H9 (cell line): ENCODE results near the gene GNAI2. TPM values are rescaled to one million over a fixed set of nuclear protein-coding genes. Genes with fewer than 3 reads are reported as not detected.
A peak's percentile ranks its signal among the peaks of the same experiment; 100 is the strongest.

ENCODE experiments used
- DNase-seq: peaks from one replicate; pipeline ENCODE4 v3.0.0-alpha.2; 2017
- H2AFZ ChIP-seq: one replicate; pipeline ENCODE4 v1.6.1; 2013; ENCODE audit warnings: mild to moderate bottlenecking, low read length, control low read depth, moderate library complexity
- H2AK5ac ChIP-seq: 2 replicates; pipeline ENCODE4 v1.6.1; 2013; ENCODE audit warnings: low read length, control low read depth, mixed read lengths; ENCODE audit not compliant: insufficient read length
- H2BK120ac ChIP-seq: one replicate; pipeline ENCODE4 v1.6.1; 2013; ENCODE audit warnings: low read depth, mild to moderate bottlenecking, low read length, control low read depth, inconsistent platforms; ENCODE audit not compliant: poor library complexity, severe bottlenecking
- H2BK12ac ChIP-seq: 2 replicates; pipeline ENCODE4 v1.6.1; 2013; ENCODE audit warnings: low read length, control low read depth, mixed read lengths, low read depth; ENCODE audit not compliant: insufficient read length
- H2BK15ac ChIP-seq: 2 replicates; pipeline ENCODE4 v1.6.1; 2013; ENCODE audit warnings: low read depth, low read length, control low read depth
- H2BK20ac ChIP-seq: one replicate; pipeline ENCODE4 v1.6.1; 2013; ENCODE audit warnings: low read depth, mild to moderate bottlenecking, low read length, control low read depth, inconsistent platforms; ENCODE audit not compliant: poor library complexity, severe bottlenecking
- H2BK5ac ChIP-seq: 2 replicates; pipeline ENCODE4 v1.6.1; 2013; ENCODE audit warnings: low read length, control low read depth, mixed read lengths; ENCODE audit not compliant: insufficient read length
- H3K14ac ChIP-seq: 2 replicates; pipeline ENCODE4 v1.6.1; 2013; ENCODE audit warnings: low read length, control low read depth; ENCODE audit not compliant: insufficient read depth
- H3K18ac ChIP-seq: 2 replicates; pipeline ENCODE4 v1.6.1; 2013; ENCODE audit warnings: low read depth, mild to moderate bottlenecking, mixed read lengths, low read length, control low read depth; ENCODE audit not compliant: insufficient read length
- H3K23ac ChIP-seq: 2 replicates; pipeline ENCODE4 v1.6.1; 2013; ENCODE audit warnings: low read length, control low read depth, mixed read lengths, low read depth; ENCODE audit not compliant: insufficient read length
- H3K23me2 ChIP-seq: 2 replicates; pipeline ENCODE4 v1.6.1; 2013; ENCODE audit warnings: low read depth, mild to moderate bottlenecking, mixed read lengths, low read length, control low read depth; ENCODE audit not compliant: insufficient read length, poor library complexity, severe bottlenecking
- H3K27ac ChIP-seq: 2 replicates; pipeline ENCODE4 v1.5.1; 2013; ENCODE audit warnings: low read length, control low read depth, mixed read lengths, low read depth; ENCODE audit not compliant: insufficient read length
- H3K27me3 ChIP-seq: 2 replicates; pipeline ENCODE4 v1.6.1; 2013; ENCODE audit warnings: low read length, control low read depth, inconsistent platforms; ENCODE audit not compliant: insufficient read depth
- H3K4ac ChIP-seq: 2 replicates; pipeline ENCODE4 v1.6.1; 2013; ENCODE audit warnings: low read depth, mild to moderate bottlenecking, control low read depth, inconsistent platforms, low read length, moderate library complexity
- H3K4me1 ChIP-seq: 2 replicates; pipeline ENCODE4 v1.6.1; 2013; ENCODE audit warnings: low read length, control low read depth, inconsistent platforms; ENCODE audit not compliant: insufficient read depth
- H3K4me2 ChIP-seq: 2 replicates; pipeline ENCODE4 v1.6.1; 2013; ENCODE audit warnings: low read length, control low read depth, mixed read lengths; ENCODE audit not compliant: insufficient read length, insufficient read depth
- H3K56ac ChIP-seq: 2 replicates; pipeline ENCODE4 v1.6.1; 2013; ENCODE audit warnings: low read depth, mild to moderate bottlenecking, mixed read lengths, low read length, control low read depth; ENCODE audit not compliant: insufficient read length
- H3K79me1 ChIP-seq: 2 replicates; pipeline ENCODE4 v1.6.1; 2013; ENCODE audit warnings: low read depth, mild to moderate bottlenecking, moderate library complexity, low read length, control low read depth, inconsistent platforms; ENCODE audit not compliant: insufficient read depth, poor library complexity, severe bottlenecking
- H3K79me2 ChIP-seq: 2 replicates; pipeline ENCODE4 v1.6.1; 2013; ENCODE audit warnings: low read length, control low read depth, inconsistent platforms; ENCODE audit not compliant: insufficient read depth
- H3K9ac ChIP-seq: 2 replicates; pipeline ENCODE4 v1.6.1; 2013; ENCODE audit warnings: low read length, control low read depth, mixed read lengths; ENCODE audit not compliant: insufficient read length; ENCODE audit errors: extremely low read depth
- H3K9me3 ChIP-seq: one replicate; pipeline ENCODE4 v1.6.1; 2013; ENCODE audit warnings: low read depth, low read length, inconsistent platforms; ENCODE audit not compliant: control insufficient read depth
- H3T11ph ChIP-seq: one replicate; pipeline ENCODE4 v1.6.1; 2013; ENCODE audit warnings: mild to moderate bottlenecking, low read length, control low read depth, inconsistent platforms
- H4K20me1 ChIP-seq: one replicate; pipeline ENCODE4 v1.6.1; 2013; ENCODE audit not compliant: control insufficient read depth, insufficient read length, insufficient read depth
- H4K5ac ChIP-seq: 2 replicates; pipeline ENCODE4 v1.6.1; 2013; ENCODE audit warnings: low read depth, mild to moderate bottlenecking, mixed read lengths, low read length, control low read depth; ENCODE audit not compliant: insufficient read length
- H4K8ac ChIP-seq: replicated peaks from 2 replicates; pipeline ENCODE4 v1.6.1; 2013; ENCODE audit warnings: low read length, control low read depth, mixed read lengths, low read depth; ENCODE audit not compliant: insufficient read length
- H4K91ac ChIP-seq: 2 replicates; pipeline ENCODE4 v1.6.1; 2013; ENCODE audit warnings: low read depth, mild to moderate bottlenecking, moderate library complexity, mixed read lengths, low read length, control low read depth; ENCODE audit not compliant: insufficient read length
- H3K27ac Mint-ChIP-seq, 3 experiments: 2 replicates in 2 of 3; 3 replicates in 1 of 3; pipeline ENCODE4 v1.8.0; 2020 to 2021; ENCODE audit warnings: mixed read lengths in 3 of 3, mild to moderate bottlenecking in 1 of 3, moderate library complexity in 1 of 3
- H3K27me3 Mint-ChIP-seq: 2 replicates; pipeline ENCODE4 v1.8.0; 2021; ENCODE audit warnings: low read depth, mild to moderate bottlenecking, moderate library complexity, mixed read lengths
- H3K36me3 Mint-ChIP-seq, 3 experiments: 2 replicates in 2 of 3; 3 replicates in 1 of 3; pipeline ENCODE4 v1.8.0; 2020 to 2021; ENCODE audit warnings: low read depth in 3 of 3, mixed read lengths in 3 of 3; ENCODE audit not compliant: insufficient read depth in 1 of 3
- H3K4me1 Mint-ChIP-seq, 2 experiments: 2 replicates each; pipeline ENCODE4 v1.8.0; 2020; ENCODE audit warnings: mixed read lengths in 2 of 2
- H3K4me3 Mint-ChIP-seq, 2 experiments: 2 replicates in 1 of 2; 3 replicates in 1 of 2; pipeline ENCODE4 v1.8.0; 2020 to 2021; ENCODE audit warnings: mild to moderate bottlenecking in 2 of 2, mixed read lengths in 2 of 2, moderate library complexity in 1 of 2
- H3K9me3 Mint-ChIP-seq, 2 experiments: 2 replicates in 1 of 2; 3 replicates in 1 of 2; pipeline ENCODE4 v1.8.0; 2020; ENCODE audit warnings: mild to moderate bottlenecking in 2 of 2, mixed read lengths in 2 of 2, moderate library complexity in 1 of 2
- CTCF ChIP-seq: fragments of 200-600 bp; sonication (generic); conservative IDR thresholded peaks from 3 replicates; pipeline ENCODE4 v1.8.0; 2021; ENCODE audit warnings: antibody characterized with exemption, mild to moderate bottlenecking
- WGBS: extraction: QIAGEN DNeasy Blood & Tissue Kit; methylation state at CpG from one replicate; pipeline ENCODE4 v1.1.7; 2013; ENCODE audit warnings: missing lambda C conversion rate, low lambda C conversion rate, mixed read lengths; ENCODE audit not compliant: insufficient read length; ENCODE audit errors: extremely low coverage; 5-methylcytosine and 5-hydroxymethylcytosine counted together
- total RNA-seq: library from RNA; stranded (reverse); gene quantifications from 2 replicates; pipeline ENCODE4 v1.2.1, GENCODE V29; 2021

The GNAI2 gene
- total RNA-seq, 1 experiment from 2014 or later: 218 TPM

- Histone ChIP-seq H4K8ac (no peak within 1 kb of the TSS), H2BK120ac (no peak within 1 kb of the TSS), H3K9ac (no peak within 1 kb of the TSS), H2BK12ac (no peak within 1 kb of the TSS), H2BK20ac (no peak within 1 kb of the TSS), H2BK5ac (no peak within 1 kb of the TSS), H3K27me3 (no peaks in the 10 kb centered on the region), H3T11ph (no peak within 1 kb of the TSS), H2BK15ac (no peak within 1 kb of the TSS), H3K4me1 (no peaks in the 10 kb centered on the region), H3K18ac (no peak within 1 kb of the TSS), H4K20me1 (no peaks in the 10 kb centered on the region), H4K91ac (no peak within 1 kb of the TSS), H3K79me2 (no peaks in the 10 kb centered on the region), H2AFZ (no peak within 1 kb of the TSS), H2AK5ac (no peak within 1 kb of the TSS), H3K23me2 (peaks cover 6% of the 10 kb centered on the region), H3K4me2 (no peak within 1 kb of the TSS), H3K9me3 (no peaks in the 10 kb centered on the region), H3K14ac (no peak within 1 kb of the TSS), H3K27ac (no peak within 1 kb of the TSS), H3K23ac (no peak within 1 kb of the TSS), H3K4ac (no peak within 1 kb of the TSS), H4K5ac (no peak within 1 kb of the TSS), H3K56ac (no peak within 1 kb of the TSS), H3K79me1 (no peaks in the 10 kb centered on the region)
- H3K36me3 Mint-ChIP-seq: peaks cover 0 to 4% (median 0%) of the 10 kb centered on the region in 3 experiments; a peak in 2 of 7 replicates
- peaks cover 23 to 24% of the 10 kb centered on the region in 2 experiments for H3K4me1 Mint-ChIP-seq
- peak within 1 kb of the TSS in 1 of 2 experiments; percentile 57; a peak in 3 of 5 replicates for H3K4me3 Mint-ChIP-seq
- peak within 1 kb of the TSS in 2 of 3 experiments; percentile 82 to 86; a peak in 5 of 7 replicates for H3K27ac Mint-ChIP-seq
- peaks cover 17 to 24% of the 10 kb centered on the region in 2 experiments for H3K9me3 Mint-ChIP-seq
- TF ChIP-seq CTCF: peak; percentile 50
- peak; percentile 97 for DNase-seq
- H3K27me3 Mint-ChIP-seq: no peaks in the 10 kb centered on the region
- no CpG with 5 or more reads among the region's 14 CpGs for WGBS
Observed at GRCh38 chr3:50303013-50303815, 67.2 kb downstream of the GNAI2 start, which contains the start of gene HYAL1. HYAL1 (minus strand) TSS chr3:50303574; CDS start chr3:50302956, 618 bp downstream.
